NCI-H69 (cell line): ENCODE measurements around the gene FNDC3B.

Experiments
- DNase-seq: peaks from one replicate; lab custom pipeline; 2025; lab: John Stamatoyannopoulos, UW

FNDC3B gene

DNA sequence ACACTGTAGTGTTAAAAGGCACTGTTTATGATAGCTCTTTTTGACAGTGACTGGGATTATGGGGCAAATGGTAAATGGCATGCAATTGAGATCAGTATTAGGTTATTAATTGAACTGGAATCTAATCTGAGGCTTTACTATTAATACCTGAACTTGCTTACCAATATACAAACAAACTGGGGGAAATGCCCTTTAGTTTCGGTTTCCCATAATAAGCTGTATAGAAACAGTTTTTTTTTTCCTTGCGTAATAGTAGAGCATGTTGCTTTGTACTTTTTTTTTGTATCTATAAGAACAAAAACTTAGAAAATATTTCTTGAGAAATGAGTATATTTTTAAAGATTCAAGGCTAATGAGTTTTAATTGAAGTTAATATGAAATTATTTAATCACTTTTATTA, 95.0 kb downstream of the FNDC3B start:
- no peak for DNase-seq

- DNase-seq: no peak
Observed at GRCh38 chr3:172135185-172135584, 95.8 kb downstream of the FNDC3B start.

DNA sequence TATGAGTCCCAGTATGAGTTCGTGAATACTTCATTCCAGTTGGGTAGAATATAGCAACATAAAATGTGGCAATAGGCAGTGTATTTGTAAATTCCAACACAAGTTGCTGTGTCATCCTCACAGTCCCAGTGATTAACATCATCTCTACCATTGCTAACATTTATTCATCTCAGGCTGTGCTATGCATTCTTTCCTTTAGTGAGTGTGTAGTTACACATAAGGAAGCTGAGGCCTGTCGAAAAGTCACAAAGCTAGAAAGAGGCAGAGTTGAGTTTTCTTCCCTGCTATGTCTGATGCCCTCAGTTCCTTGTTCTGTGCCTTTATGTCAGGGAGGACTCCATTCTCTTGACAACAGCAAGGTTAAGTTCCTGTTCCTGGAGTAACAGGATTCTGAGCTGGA, 96.4 kb downstream of the FNDC3B start:
- DNase-seq: no peak

- DNase-seq: no peak
Observed at GRCh38 chr3:172136330-172136729, 97.0 kb downstream of the FNDC3B start.

DNA sequence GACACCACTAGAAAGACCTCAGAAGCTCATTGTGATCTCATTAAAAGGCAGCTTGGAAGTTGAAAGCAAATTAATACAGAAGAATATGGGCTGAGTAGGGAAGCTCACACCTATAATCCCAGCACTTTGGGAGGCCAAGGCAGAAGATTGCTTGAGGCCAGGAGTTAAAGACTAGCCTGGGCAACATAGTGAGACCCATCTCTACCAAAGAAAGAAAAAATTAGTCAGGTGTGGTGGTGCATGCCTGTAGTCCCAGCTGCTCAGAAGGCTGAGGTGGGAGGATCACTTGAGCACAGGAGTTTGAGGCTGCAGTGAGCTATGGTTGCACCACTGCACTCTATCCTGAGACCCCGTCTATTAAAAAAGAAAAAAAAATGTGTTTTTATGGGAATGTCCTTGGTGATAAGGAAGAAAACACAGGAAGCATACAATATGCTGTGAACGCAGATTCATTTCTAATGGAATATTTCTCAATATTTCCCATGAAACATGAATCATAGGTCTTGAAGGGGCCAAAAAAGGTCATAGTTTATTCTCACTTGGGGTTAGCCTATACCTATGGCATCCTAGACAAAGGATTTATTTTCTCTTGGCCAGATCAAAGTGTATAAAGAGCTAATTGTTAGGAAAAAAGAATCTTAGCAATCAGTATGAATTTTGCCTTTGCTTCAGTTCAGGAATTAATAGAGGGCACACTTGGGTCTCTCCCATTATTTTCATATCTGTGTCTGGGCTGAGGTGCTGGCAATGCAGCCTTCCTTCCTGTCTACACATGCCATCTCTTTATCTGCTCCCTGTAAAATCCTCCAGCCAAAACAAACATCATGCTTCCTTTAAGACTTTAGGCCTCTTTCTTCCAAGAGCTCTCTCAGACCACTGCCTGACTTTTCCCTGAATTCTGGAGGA, 98.2 kb downstream of the FNDC3B start:
- peak; percentile 60 for DNase-seq

DNA sequence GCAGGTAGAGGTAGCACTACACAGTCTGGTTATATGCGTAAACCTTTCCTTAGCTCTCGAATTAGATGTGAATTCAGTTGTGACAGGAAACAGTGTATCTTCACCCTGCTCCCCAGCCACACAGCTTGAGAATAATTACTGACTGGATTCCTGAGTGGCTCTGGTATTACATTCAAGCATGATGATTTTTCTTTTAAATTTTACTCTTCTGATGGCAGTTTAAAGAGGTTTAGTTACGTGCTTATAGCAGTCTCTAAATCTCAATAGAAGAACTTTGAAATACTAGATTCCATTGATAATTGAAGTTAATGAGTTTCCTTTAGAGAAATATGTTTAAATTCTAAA, 98.8 kb downstream of the FNDC3B start:
- peak; percentile 60 for DNase-seq

GRCh38 chr3:172138792-172139507, 99.6 kb downstream of the FNDC3B start:
- DNase-seq: peak; percentile 57

DNA sequence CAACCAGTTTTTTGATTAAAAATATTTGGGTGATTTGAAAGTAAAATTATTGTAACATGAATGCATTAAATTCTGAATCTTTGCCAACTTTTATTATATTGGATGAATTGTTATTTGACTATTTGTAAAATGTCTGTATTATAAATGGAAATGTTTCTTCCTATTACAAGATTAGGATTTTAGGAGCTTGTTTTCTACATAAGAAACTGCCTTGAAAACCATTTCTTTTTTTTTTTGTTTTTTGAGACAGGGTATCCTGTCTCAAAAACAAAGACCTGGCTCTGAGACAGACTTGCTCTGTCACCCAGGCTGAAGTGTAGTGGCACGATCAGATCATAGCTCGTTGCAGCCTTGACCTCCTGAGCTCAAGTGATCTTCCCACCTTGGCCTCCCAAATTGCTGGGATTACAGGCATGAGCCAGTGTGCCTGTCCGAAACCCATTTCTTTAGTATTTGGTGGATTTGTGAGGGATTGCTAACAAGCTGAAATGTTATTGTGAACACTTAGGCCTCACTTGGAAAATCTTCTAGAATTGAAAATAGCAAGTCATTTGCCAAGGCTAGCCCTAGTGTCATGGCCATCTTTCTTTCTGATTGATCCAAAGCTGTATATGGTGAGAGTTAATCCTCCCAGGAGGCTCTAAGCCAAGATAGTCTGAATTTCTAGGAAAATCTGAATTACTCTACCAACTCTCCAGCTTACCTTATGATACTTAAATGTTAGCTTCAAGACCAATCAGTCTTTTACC, 100.3 kb downstream of the FNDC3B start:
- no peak for DNase-seq

DNA sequence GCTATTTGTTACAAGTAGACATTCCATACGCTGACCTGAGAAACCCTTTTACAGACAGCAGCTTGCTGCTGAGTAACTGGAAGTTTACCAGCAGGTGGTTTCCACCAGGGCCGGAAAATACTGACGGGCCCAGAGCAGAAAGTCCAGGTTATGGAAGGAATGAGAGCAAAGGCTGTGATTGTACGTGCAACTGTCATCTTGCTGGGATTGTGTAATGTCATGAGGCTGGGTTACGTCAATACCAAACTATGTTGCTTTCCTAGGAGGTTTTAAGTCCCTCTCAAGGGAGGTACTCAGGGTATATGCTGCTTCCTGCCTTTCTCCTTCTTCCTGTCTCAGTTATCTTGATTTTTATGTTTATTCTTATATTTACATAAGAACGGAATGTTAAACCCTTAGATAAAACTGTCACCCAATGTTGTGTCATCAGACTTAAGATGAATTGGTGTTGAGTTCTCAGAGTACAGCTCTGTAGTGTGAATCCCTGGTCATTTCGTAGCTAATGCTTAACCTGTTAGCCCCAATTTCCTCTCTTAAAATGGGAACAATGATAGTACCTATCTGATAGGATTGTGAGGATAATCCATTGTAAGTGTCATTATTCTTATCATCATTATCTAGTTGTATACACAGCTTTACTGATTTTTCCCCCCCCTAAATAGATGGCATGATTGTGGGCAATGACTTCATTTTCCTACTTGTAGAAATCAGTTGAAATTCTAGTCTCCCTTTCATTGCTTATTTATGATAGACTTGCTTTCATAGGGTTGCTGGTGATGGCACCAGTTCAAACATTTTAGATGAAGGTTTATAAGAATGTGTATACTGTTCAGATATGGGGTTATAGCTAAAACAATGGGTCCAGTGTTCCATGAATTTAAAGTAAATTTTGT, 101.4 kb downstream of the FNDC3B start:
- DNase-seq: no peak

- DNase-seq: no peak
Observed at GRCh38 chr3:172142051-172142863, 102.9 kb downstream of the FNDC3B start.

DNA sequence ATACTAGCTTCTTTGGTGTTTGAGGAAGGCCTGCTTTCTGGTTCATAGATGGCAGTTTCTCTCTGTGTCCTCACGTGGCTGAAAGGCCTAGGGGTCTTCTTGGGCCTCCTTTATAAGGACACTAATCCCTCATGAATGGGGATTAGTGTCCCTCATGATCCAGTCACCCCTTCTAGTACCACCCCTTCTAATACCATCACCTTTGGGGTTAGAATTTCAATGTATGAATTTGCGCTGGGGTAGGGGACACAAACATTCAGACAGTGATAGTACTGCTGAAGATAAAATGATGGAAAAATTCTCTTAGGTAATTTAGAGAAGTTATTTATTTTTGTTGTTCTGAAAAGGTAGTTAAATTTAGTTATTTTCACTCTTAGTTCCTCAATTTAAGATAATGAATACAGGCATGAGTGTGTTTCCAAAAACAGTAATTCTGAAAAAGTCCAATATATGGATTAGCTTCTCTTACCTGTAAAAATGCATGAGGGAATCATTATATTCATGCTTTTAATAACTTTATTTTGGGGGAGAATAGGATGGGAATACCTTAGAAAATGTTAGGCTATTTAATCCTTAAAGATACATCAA, 103.6 kb downstream of the FNDC3B start:
- no peak for DNase-seq

DNA sequence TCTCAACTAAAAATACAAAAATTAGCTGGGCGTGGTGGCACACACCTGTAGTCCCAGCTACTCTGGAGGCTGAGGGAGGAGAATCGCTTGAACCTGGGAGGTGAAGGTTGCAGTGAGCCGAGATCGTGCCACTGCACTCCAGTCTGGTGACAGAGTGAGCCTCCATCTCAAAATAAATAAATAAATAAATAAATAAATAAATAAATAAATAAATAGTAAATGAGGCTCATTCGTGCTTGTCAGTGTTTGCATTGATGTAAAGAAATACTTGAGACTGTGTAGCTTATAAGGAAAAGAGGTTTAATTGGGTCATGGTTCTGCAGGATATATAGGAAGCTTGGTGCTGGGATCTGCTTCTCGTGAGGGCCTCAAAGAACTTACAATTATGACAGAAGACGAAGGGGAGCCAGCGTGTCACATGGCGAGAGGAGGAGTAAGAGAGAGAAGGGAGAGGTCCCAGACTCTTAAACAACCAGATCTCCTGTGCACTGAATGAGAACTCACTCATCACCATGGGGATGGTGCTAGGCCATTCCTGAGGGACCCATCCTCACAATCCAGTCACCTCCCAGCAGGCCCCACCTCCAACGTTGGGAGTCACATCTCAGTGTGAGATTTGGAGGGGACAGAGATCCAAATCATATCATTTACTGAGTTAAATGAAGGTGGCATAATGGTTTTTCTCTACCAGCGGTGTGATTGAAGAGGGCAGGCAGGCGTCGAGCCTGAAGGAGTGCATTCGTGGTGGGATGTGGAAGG, 104.5 kb downstream of the FNDC3B start:
- no peak for DNase-seq

DNA sequence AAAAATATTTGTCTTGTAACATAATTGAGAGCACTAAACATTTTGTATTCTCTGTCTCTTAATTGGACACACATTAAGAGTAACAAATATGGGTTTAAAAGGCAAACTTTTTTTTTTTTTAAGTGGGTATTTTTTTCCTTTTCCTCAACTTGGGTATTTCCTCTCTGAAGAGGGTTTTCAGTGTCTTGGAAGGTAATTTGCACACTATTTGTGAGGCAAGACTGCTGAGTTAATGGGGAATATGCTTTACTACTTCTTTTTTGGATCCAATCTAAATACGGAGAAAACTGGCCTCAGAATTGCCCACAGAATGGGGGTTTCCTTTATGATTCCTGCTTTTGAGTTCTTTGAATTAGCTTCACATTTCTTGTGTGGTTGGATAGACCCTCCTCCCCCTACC, 105.2 kb downstream of the FNDC3B start:
- DNase-seq: no peak

DNA sequence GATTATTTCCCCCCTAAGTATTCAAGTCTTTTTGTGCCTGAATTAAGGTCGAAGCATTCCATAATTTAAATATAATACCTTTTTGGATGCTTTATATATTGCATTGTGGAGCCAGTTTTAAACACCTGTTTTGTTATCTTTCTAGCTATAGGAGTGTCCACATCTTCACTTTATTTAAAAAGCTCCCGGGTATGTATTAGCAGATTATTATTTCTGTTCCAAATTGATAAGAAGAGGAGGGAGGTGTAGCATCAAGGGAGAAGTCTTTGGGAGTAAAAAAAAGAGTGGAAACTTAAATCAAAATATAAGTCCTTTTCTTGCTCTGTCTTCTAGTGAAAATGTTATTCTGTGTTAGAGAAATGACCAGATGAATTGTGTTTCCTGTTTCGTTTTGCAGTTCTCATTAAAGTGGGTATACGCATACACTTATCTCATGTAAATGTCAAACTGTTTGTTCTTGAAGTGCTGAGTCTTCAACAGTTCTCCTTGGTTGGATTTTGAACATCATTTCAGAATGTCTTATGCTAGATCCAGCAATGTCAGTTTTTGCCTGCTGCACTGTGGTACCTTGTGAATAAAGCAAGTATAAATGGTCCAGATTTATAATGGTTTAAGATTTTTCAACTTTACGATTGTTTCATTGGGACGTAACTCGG, 105.8 kb downstream of the FNDC3B start:
- no peak for DNase-seq

DNA sequence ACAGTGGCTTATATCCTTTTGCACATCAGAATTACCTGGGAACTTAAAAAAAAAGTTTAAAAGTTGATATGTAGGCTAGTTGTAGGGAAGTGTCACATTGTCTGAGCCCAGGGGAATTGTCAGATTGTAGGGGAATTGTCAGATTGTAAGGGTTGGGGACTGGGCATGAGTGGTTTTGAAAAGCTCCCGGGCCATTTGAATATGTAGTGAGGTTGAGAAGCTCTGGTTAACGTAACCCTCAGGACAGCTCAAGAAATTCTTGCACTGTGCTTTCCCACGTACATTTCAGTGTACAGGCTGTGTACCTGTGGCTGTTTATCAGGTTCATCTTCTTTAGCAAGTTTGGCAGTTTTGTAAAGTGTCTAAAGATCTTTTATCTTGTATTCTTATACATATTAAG, 107.0 kb downstream of the FNDC3B start:
- no peak for DNase-seq

GRCh38 chr3:172147113-172147818, 107.9 kb downstream of the FNDC3B start:
- DNase-seq: no peak

GRCh38 chr3:172148241-172148640, 108.9 kb downstream of the FNDC3B start:
- DNase-seq: no peak
